Measurements from ENCODE around the gene GK.

Gene GK

DNA sequence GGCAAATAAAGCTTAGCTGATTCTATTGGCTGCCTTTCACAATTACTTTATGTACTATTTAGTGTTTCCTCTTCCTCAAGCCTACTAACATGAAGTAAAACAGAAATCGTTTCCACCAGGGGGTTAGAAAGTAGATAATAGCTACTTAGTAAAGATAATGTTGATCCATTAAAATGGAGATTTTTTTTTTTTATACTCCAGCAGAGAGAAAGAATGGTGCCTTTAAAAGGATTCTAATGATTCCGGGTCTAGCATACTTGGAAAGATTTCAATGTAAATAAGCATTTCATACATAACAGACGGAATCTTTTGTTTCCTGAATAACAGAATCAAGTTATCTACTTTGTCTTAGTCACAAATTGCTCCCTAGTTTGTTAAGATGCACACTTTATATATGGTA is 37.1 kb downstream of the GK start:
- no peak for TF ChIP-seq TAF1 (IDR thresholded peaks at IDR 0.05; ENCODE audit: borderline replicate concordance, insufficient read depth, low read length)
- TF ChIP-seq POLR2AphosphoS5 (IDR thresholded peaks at IDR 0.05; ENCODE audit: low read depth, low read length): no peak

DNA sequence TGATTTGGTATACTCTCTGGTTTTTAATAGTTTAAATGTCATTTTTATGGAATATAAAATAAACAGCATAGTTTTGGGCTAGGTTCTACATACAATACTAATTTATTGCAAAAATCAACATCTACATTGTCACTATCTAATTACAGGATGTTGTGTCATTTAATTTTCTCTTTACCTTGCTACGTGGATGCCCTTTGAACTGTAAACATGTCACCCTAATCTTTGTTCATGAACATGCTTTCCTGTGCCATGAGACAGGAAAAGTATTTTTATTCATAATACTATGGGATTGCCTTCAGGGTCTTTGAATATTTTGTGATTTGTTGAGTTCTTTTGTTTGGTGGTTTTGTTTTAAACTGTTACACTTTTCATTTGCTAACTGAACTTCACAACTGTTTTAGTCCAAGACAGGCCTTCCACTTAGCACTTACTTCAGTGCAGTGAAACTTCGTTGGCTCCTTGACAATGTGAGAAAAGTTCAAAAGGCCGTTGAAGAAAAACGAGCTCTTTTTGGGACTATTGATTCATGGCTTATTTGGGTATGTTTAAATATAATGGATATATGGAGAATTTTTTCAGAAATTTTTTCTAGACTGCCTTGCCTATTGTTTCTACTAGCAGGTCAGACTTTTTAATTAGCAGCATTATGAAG is 40.9 kb downstream of the GK start:
- TF ChIP-seq, protein P1, sequence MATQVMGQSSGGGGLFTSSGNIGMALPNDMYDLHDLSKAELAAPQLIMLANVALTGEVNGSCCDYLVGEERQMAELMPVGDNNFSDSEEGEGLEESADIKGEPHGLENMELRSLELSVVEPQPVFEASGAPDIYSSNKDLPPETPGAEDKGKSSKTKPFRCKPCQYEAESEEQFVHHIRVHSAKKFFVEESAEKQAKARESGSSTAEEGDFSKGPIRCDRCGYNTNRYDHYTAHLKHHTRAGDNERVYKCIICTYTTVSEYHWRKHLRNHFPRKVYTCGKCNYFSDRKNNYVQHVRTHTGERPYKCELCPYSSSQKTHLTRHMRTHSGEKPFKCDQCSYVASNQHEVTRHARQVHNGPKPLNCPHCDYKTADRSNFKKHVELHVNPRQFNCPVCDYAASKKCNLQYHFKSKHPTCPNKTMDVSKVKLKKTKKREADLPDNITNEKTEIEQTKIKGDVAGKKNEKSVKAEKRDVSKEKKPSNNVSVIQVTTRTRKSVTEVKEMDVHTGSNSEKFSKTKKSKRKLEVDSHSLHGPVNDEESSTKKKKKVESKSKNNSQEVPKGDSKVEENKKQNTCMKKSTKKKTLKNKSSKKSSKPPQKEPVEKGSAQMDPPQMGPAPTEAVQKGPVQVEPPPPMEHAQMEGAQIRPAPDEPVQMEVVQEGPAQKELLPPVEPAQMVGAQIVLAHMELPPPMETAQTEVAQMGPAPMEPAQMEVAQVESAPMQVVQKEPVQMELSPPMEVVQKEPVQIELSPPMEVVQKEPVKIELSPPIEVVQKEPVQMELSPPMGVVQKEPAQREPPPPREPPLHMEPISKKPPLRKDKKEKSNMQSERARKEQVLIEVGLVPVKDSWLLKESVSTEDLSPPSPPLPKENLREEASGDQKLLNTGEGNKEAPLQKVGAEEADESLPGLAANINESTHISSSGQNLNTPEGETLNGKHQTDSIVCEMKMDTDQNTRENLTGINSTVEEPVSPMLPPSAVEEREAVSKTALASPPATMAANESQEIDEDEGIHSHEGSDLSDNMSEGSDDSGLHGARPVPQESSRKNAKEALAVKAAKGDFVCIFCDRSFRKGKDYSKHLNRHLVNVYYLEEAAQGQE (IDR thresholded peaks at IDR 0.05; ENCODE audit: insufficient read depth in 1 of 2, low read depth in 2 of 2, low read length in 2 of 2): no peak
- TF ChIP-seq POLR2AphosphoS5 (IDR thresholded peaks at IDR 0.05; ENCODE audit: low read depth, low read length) (no peak), TAF1 (IDR thresholded peaks at IDR 0.05; ENCODE audit: borderline replicate concordance, insufficient read depth, low read length) (no peak), SIN3A (IDR thresholded peaks at IDR 0.05; ENCODE audit: borderline replicate concordance, insufficient read depth, low read length) (no peak), FOXP2 (optimal IDR thresholded peaks at IDR 0.05; ENCODE audit: borderline replicate concordance, extremely low read depth, extremely low read length, insufficient read depth) (no peak)

DNA sequence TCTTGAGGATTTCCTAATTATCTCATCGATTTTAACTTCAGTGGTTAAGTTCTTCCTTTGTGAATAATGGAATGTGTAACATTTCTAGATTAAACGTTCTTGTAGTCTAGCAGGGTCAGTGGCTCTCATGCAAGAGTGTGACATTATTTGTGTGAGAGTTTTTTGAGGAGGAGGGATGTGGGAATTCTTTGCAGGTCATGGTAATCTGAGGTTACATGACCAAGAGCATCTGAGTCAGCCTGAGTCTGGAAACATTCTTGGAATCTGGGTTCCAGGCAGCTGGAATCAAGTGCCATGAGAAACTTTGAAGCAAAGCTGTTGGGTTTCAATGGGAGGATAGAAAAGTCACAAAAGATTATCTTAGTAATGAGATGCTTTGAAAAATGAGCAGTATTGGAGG is 49.5 kb downstream of the GK start:
- TF ChIP-seq, protein P1 (IDR thresholded peaks at IDR 0.05; ENCODE audit: insufficient read depth in 1 of 2, low read depth in 2 of 2, low read length in 2 of 2): no peak
- TF ChIP-seq TAF1 (IDR thresholded peaks at IDR 0.05; ENCODE audit: borderline replicate concordance, insufficient read depth, low read length) (no peak), SIN3A (IDR thresholded peaks at IDR 0.05; ENCODE audit: borderline replicate concordance, insufficient read depth, low read length) (no peak), POLR2AphosphoS5 (IDR thresholded peaks at IDR 0.05; ENCODE audit: low read depth, low read length) (no peak)

DNA sequence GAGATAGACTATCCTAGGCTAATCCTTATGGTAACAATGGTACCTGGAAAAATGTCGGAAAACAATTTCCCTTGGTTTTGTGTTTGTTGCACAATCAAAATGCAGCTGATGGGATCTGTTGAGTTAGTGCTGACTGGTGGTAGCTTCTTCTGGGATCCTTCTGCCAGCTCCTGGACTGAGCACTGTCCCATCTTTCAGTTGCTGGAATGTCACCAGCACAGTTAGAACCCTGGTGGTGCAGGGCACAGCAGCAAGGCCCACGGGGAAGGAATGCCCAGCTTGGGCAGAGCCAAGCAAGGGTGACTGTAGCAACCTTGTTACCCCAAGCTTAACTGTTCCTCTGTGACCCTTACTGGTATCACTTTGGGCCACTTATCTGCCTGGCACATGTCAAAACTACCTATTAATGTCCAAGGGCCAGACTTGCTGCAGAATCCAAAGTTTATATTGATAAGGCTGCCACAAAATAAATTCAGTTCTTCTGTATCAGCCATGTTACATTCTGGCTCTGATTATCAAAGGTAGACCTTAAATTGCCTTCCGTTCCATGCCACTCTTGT is 53.1 kb downstream of the GK start:
- TF ChIP-seq, protein P1 (IDR thresholded peaks at IDR 0.05; ENCODE audit: insufficient read depth in 1 of 2, low read depth in 2 of 2, low read length in 2 of 2): no peak
- no peak for TF ChIP-seq POLR2AphosphoS5 (IDR thresholded peaks at IDR 0.05; ENCODE audit: low read depth, low read length)
- TF ChIP-seq SIN3A (IDR thresholded peaks at IDR 0.05; ENCODE audit: borderline replicate concordance, insufficient read depth, low read length): no peak
- TF ChIP-seq TAF1 (IDR thresholded peaks at IDR 0.05; ENCODE audit: borderline replicate concordance, insufficient read depth, low read length): no peak
- TF ChIP-seq FOXP2 (optimal IDR thresholded peaks at IDR 0.05; ENCODE audit: borderline replicate concordance, extremely low read depth, extremely low read length, insufficient read depth): no peak

DNA sequence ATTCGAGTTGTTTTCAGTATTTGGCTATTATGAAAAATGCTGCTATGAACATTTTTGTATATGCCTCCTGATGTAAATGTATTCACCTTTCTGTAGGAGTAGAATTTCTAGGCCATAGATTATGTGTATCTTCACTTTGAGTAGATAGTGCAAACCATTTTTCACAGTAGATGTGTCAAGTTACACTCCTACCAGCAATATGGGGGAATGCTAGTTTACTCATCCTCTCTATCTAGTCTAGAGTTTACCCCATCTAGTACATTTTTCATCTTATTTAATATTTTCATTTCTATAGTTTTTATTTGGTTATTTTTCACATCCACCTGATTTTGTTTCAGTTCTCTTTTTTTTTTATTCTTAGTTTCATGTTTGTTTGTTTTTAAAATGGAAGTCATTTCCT is 59.0 kb downstream of the GK start:
- no peak for TF ChIP-seq FOXP2 (optimal IDR thresholded peaks at IDR 0.05; ENCODE audit: borderline replicate concordance, extremely low read depth, extremely low read length, insufficient read depth)
- no peak for TF ChIP-seq TAF1 (IDR thresholded peaks at IDR 0.05; ENCODE audit: borderline replicate concordance, insufficient read depth, low read length)
- TF ChIP-seq SIN3A (IDR thresholded peaks at IDR 0.05; ENCODE audit: borderline replicate concordance, insufficient read depth, low read length): no peak
- TF ChIP-seq, protein P1 (IDR thresholded peaks at IDR 0.05; ENCODE audit: insufficient read depth in 1 of 2, low read depth in 2 of 2, low read length in 2 of 2): no peak

All from PFSK-1 (cell line).